Measurements from ENCODE around the gene RIN3.

The RIN3 gene

DNA sequence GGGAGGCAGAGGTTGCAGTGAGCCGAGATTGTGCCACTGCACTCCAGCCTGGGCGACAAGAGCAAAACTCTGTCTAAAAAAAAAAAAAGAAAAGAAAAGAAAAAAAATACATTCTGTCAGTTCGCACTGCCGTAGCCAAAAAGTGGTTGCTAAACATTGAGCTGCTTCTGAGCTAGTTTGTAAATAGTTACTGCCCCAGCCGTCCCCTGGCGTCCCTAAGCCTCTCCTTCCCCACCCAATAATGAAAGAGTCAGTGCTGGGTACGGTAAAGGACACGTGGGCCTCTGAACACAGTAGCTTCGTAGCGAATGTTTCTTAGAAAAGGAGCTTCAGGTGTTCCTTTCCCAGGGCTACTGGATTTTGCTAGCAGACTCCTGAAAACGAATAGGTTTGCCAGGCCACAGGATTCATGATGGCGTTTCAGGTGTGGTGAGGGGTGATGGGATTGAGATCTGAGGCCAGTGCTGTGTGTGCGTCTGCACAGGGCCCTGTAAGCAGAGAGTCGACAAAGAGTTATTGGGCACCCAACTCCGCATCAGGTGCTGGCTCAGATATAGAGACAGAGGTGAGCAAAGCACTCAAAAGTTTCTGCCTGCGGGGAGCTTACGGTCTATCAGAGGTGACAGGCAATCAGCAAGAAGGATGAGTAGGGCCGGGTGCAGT is 140.8 kb downstream of the RIN3 start:
- H3K27ac ChIP-seq (ENCODE audit: poor library complexity, severe bottlenecking), result no peak overlapping the region
- H3K4me3 ChIP-seq (ENCODE audit: severe bottlenecking), result no peak overlapping the region
- TF ChIP-seq, protein P1, sequence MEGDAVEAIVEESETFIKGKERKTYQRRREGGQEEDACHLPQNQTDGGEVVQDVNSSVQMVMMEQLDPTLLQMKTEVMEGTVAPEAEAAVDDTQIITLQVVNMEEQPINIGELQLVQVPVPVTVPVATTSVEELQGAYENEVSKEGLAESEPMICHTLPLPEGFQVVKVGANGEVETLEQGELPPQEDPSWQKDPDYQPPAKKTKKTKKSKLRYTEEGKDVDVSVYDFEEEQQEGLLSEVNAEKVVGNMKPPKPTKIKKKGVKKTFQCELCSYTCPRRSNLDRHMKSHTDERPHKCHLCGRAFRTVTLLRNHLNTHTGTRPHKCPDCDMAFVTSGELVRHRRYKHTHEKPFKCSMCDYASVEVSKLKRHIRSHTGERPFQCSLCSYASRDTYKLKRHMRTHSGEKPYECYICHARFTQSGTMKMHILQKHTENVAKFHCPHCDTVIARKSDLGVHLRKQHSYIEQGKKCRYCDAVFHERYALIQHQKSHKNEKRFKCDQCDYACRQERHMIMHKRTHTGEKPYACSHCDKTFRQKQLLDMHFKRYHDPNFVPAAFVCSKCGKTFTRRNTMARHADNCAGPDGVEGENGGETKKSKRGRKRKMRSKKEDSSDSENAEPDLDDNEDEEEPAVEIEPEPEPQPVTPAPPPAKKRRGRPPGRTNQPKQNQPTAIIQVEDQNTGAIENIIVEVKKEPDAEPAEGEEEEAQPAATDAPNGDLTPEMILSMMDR (IDR thresholded peaks at IDR 0.05; ENCODE audit: poor library complexity, severe bottlenecking), result no peak
- peaks cover 7% of the 10 kb centered on the region for H3K4me1 ChIP-seq (ENCODE audit: insufficient read depth, poor library complexity, severe bottlenecking)
- H3K27me3 ChIP-seq (ENCODE audit: insufficient read depth, poor library complexity, severe bottlenecking), result no peaks in the 10 kb centered on the region
- DNase-seq (ENCODE audit: low spot score) (no peak), ATAC-seq (ENCODE audit: low read depth) (no peak)
- no peaks in the 10 kb centered on the region for H3K36me3 ChIP-seq (ENCODE audit: low read depth)
- H3K9me3 ChIP-seq (ENCODE audit: severe bottlenecking), result no peaks in the 10 kb centered on the region

DNA sequence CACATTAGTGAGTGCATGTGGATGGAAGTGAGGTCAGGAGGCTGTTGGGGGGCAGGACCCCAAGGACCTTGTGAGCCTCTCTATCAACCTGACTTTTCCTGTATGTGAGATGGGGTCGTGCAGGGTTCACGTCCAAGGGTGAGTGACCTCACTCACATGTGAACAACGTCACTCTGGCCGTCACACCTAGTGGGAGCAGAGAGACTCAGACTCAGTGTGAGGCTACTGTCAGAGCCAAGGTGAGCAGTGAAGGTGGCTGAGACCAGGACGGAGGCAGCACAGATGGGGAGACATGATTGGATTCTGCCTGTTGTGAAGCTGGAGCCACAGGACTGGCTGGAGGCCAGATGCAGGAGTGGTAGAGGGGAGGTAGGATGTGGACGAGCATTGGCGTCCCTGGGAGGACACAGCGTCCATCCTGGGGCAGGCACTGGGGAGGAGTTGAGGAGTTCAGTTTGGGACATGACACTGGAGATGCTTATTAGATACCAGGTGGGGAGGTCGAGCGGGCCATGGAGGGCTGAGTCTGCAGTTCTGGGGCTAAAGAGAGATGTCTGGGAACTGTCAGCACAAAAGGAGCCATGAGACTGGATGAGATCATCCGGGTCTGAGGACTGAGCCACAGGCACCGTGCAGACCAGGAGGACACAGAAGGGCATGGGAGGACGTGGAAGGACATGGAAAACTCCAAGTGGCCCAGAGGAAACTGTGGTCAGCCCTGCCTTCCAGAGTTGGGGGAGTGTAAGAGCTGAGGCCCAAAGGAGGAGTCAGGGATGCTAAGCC is 142.0 kb downstream of the RIN3 start:
- Histone ChIP-seq H3K4me3 (ENCODE audit: severe bottlenecking) (no peak overlapping the region), H3K9me3 (ENCODE audit: severe bottlenecking) (no peaks in the 10 kb centered on the region), H3K4me1 (ENCODE audit: insufficient read depth, poor library complexity, severe bottlenecking) (peaks cover 10% of the 10 kb centered on the region), H3K36me3 (ENCODE audit: low read depth) (no peaks in the 10 kb centered on the region), H3K27ac (ENCODE audit: poor library complexity, severe bottlenecking) (no peak overlapping the region), H3K27me3 (ENCODE audit: insufficient read depth, poor library complexity, severe bottlenecking) (no peaks in the 10 kb centered on the region)
- TF ChIP-seq, protein P1 (IDR thresholded peaks at IDR 0.05; ENCODE audit: poor library complexity, severe bottlenecking), result no peak
- DNase-seq (ENCODE audit: low spot score) (no peak), ATAC-seq (ENCODE audit: low read depth) (no peak)

DNA sequence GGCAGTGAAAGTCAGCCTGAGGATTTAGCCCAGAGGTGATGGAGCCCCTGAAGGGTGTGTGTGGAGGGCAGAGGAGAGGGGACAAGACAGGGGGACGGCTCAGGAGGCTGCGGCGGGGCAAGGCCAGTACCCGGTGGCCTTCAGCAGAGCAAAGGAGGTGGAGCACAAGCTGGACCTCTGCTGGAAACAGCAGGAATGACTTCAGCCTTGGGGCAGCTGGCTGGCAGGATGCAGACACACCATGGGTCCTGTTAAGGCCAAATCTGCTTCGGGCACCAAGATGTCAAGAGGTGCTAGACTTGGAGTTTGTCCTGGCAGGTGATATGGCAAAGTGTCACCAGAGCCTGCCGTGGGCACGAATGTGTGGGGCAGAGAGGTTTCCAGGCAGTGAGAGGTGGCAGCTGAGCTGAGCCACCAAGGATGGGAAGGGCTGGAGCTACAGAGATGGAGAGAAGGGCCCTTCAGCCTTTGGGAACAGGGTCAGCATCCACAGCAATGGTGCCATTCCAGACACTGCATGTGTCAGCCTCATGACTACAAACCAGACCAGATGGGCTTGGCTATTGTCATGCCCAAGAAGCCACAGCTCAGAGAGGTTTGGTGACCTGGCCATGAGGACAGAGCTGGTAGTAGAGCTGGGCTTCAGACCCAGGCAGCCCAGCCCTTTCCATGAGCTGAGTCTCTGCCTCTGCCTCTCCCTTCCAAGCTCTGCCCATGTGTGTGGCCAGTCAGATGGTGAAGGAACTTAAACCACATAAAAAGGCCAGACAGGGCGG is 142.9 kb downstream of the RIN3 start:
- H3K27me3 ChIP-seq (ENCODE audit: insufficient read depth, poor library complexity, severe bottlenecking), result no peaks in the 10 kb centered on the region
- H3K9me3 ChIP-seq (ENCODE audit: severe bottlenecking), result no peaks in the 10 kb centered on the region
- DNase-seq (ENCODE audit: low spot score) (no peak), ATAC-seq (ENCODE audit: low read depth) (no peak)
- no peak overlapping the region for H3K27ac ChIP-seq (ENCODE audit: poor library complexity, severe bottlenecking)
- H3K36me3 ChIP-seq (ENCODE audit: low read depth), result no peaks in the 10 kb centered on the region
- H3K4me1 ChIP-seq (ENCODE audit: insufficient read depth, poor library complexity, severe bottlenecking), result peaks cover 10% of the 10 kb centered on the region
- TF ChIP-seq, protein P1 (IDR thresholded peaks at IDR 0.05; ENCODE audit: poor library complexity, severe bottlenecking), result no peak
- H3K4me3 ChIP-seq (ENCODE audit: severe bottlenecking), result no peak overlapping the region

DNA sequence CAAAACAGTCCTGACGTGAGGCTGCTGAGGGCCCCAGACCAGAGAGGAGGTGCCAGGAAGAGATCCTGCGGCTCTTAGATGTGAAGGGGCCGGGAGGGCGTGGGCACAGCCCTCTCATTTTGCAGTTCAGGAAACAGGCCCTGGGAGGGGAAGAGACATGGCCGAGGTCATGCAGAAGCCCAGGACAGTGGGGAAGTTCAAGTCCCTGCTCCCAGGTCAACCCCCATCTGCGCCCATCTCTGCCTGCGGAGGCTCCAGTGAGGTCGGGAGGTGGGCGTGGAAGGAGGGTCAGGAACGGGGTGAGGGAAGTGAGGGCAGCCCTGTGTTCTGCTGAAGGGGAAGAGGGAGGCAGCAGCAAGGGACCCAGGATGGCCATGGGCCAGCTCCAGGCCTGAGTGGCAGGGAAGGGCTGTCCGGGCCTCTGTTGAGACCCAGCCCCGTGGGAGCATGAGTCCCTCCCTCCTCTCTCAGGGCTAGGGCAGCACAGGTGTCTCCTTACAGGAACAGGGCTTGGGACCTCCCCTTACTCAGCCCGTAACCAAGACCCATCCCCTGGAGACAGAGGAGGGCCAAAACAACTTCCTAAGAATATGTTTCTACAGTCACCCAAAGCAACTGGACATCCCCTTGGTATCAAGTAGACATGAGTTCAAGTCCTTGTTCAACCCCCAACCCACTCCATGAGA is 144.0 kb downstream of the RIN3 start:
- DNase-seq (ENCODE audit: low spot score), result no peak

More for the DNA sequence above, 144.0 kb downstream of the RIN3 start:
- Histone ChIP-seq H3K9me3 (ENCODE audit: severe bottlenecking) (no peaks in the 10 kb centered on the region), H3K4me1 (ENCODE audit: insufficient read depth, poor library complexity, severe bottlenecking) (peaks cover 10% of the 10 kb centered on the region), H3K27me3 (ENCODE audit: insufficient read depth, poor library complexity, severe bottlenecking) (no peaks in the 10 kb centered on the region), H3K36me3 (ENCODE audit: low read depth) (no peaks in the 10 kb centered on the region), H3K4me3 (ENCODE audit: severe bottlenecking) (no peak overlapping the region), H3K27ac (ENCODE audit: poor library complexity, severe bottlenecking) (no peak overlapping the region)
- no peak for ATAC-seq (ENCODE audit: low read depth)
- TF ChIP-seq, protein P1 (IDR thresholded peaks at IDR 0.05; ENCODE audit: poor library complexity, severe bottlenecking), result no peak

All from RWPE2 (cell line).